DMS114 treated with DMSO at 0.1 percent for 48 hours (cell line): Measurements from ENCODE around the gene TSPAN9.

ENCODE experiments used
- DNase-seq: peaks from one replicate; lab custom pipeline; 2025; ENCODE audit not compliant: unreplicated experiment; lab: John Stamatoyannopoulos, UW

TSPAN9 gene

GRCh38 chr12:3308063-3308462 is 230.9 kb downstream of the TSPAN9 start:
- no peak for DNase-seq

GRCh38 chr12:3308609-3309008 is 231.4 kb downstream of the TSPAN9 start:
- DNase-seq, result no peak

- DNase-seq, result no peak
Measured at GRCh38 chr12:3309805-3310204, 232.6 kb downstream of the TSPAN9 start.

- no peak for DNase-seq
Measured at GRCh38 chr12:3310271-3311026, 233.3 kb downstream of the TSPAN9 start.

GRCh38 chr12:3311027-3311402 is 233.8 kb downstream of the TSPAN9 start:
- DNase-seq, result no peak

GRCh38 chr12:3311491-3312103 is 234.4 kb downstream of the TSPAN9 start:
- no peak for DNase-seq

- no peak for DNase-seq
Measured at GRCh38 chr12:3313066-3313465, 235.9 kb downstream of the TSPAN9 start.

- peak; percentile 12 for DNase-seq
Measured at GRCh38 chr12:3313675-3314663, 236.8 kb downstream of the TSPAN9 start.

- DNase-seq, result no peak
Measured at GRCh38 chr12:3315201-3315661, 238.1 kb downstream of the TSPAN9 start.

GRCh38 chr12:3316776-3317480 is 239.7 kb downstream of the TSPAN9 start:
- no peak for DNase-seq

- no peak for DNase-seq
Measured at GRCh38 chr12:3317481-3317815, 240.3 kb downstream of the TSPAN9 start.

GRCh38 chr12:3317841-3318501 is 240.8 kb downstream of the TSPAN9 start:
- no peak for DNase-seq

GRCh38 chr12:3319723-3320492 is 242.7 kb downstream of the TSPAN9 start:
- no peak for DNase-seq

GRCh38 chr12:3320881-3321509 is 243.8 kb downstream of the TSPAN9 start:
- no peak for DNase-seq

- DNase-seq, result no peak
Measured at GRCh38 chr12:3321881-3322280, 244.7 kb downstream of the TSPAN9 start.

GRCh38 chr12:3323002-3323685 is 246.0 kb downstream of the TSPAN9 start:
- DNase-seq, result no peak

- DNase-seq, result no peak
Measured at GRCh38 chr12:3325736-3326135, 248.6 kb downstream of the TSPAN9 start.

GRCh38 chr12:3326156-3326849 is 249.1 kb downstream of the TSPAN9 start:
- DNase-seq, result no peak
